PC-3 (cell line): ENCODE results near the gene RBFOX2. TPM values are rescaled to one million over a fixed set of nuclear protein-coding genes. Genes with fewer than 3 reads are reported as not detected.

Source experiments
- ATAC-seq: fragments of 200-7000 bp; cut with Tn5 transposase; 2 replicates; pipeline ENCODE4 v1.9.1; 2020; ENCODE audit warnings: mild to moderate bottlenecking, moderate library complexity
- BruUV-seq: library from RNA; stranded (reverse); fragments of 400-500 nt; replicated peaks from 2 replicates; lab custom pipeline; 2021; lab: Mats Ljungman, UMichigan
- CTCF ChIA-PET: fragments of 300-600 bp; sonication (Branson Sonifier 250); formaldehyde crosslinking; loops from one replicate; lab custom pipeline; 2022; ENCODE audit warnings: antibody characterized with exemption; lab: Charles Lee
- POLR2A ChIA-PET: fragments of 300-600 bp; sonication (Branson Sonifier 250); formaldehyde crosslinking; loops from one replicate; lab custom pipeline; 2022; ENCODE audit warnings: antibody characterized with exemption; ENCODE audit not compliant: unreplicated experiment; lab: Charles Lee
- DNase-seq: peaks from one replicate; pipeline ENCODE4 v3.0.0-alpha.2; 2015
- H2AFZ ChIP-seq: fragments of 300-600 bp; sonication (generic); 2 replicates; pipeline ENCODE4 v1.6.0; 2016; ENCODE audit warnings: antibody characterized with exemption, low read length
- H3F3A ChIP-seq: fragments of 300-600 bp; sonication (generic); one replicate; pipeline ENCODE4 v1.6.0; 2017; ENCODE audit warnings: antibody characterized with exemption, low read length, control low read depth, mild to moderate bottlenecking; ENCODE audit not compliant: unreplicated experiment
- H3K27ac ChIP-seq: fragments of 300-600 bp; sonication (generic); 2 replicates; pipeline ENCODE4 v1.5.1; 2016; ENCODE audit warnings: mild to moderate bottlenecking, low read length
- H3K27me3 ChIP-seq: fragments of 300-600 bp; sonication (generic); 2 replicates; pipeline ENCODE4 v1.6.1; 2016; ENCODE audit warnings: low read length, mixed read lengths
- H3K36me3 ChIP-seq: fragments of 300-600 bp; sonication (generic); 2 replicates; pipeline ENCODE4 v1.6.1; 2016; ENCODE audit warnings: low read depth, mixed run types, low read length, mixed read lengths
- H3K4me1 ChIP-seq: fragments of 300-600 bp; sonication (generic); 2 replicates; pipeline ENCODE4 v1.5.1; 2016; ENCODE audit warnings: low read length; ENCODE audit not compliant: insufficient read depth
- H3K4me2 ChIP-seq: fragments of 300-600 bp; sonication (generic); 2 replicates; pipeline ENCODE4 v1.6.0; 2016; ENCODE audit warnings: low read length
- H3K4me3 ChIP-seq: fragments of 300-600 bp; sonication (generic); 2 replicates; pipeline ENCODE4 v1.5.1; 2016; ENCODE audit warnings: mild to moderate bottlenecking, low read length, mixed read lengths
- H3K79me2 ChIP-seq: fragments of 300-600 bp; sonication (generic); 2 replicates; pipeline ENCODE4 v1.6.1; 2017; ENCODE audit warnings: low read length, mixed read lengths
- H3K9ac ChIP-seq: fragments of 300-600 bp; sonication (generic); 2 replicates; pipeline ENCODE4 v1.6.0; 2016; ENCODE audit warnings: mild to moderate bottlenecking, low read length
- H3K9me2 ChIP-seq: fragments of 300-600 bp; sonication (generic); replicated peaks from 2 replicates; pipeline ENCODE4 v1.6.1; 2016; ENCODE audit warnings: mixed run types, low read length, mixed read lengths
- H3K9me3 ChIP-seq: fragments of 300-600 bp; sonication (generic); 2 replicates; pipeline ENCODE4 v1.6.1; 2016; ENCODE audit warnings: low read length, mixed read lengths
- H4K20me1 ChIP-seq: fragments of 300-600 bp; sonication (generic); 2 replicates; pipeline ENCODE4 v1.6.1; 2016; ENCODE audit warnings: low read length, mixed read lengths
- EZH2 ChIP-seq: fragments of 300-600 bp; sonication (generic); IDR thresholded peaks from one replicate; pipeline ENCODE4 v1.6.1; 2017; ENCODE audit warnings: antibody characterized with exemption, mild to moderate bottlenecking, low read length; ENCODE audit not compliant: unreplicated experiment
- EZH2phosphoT487 ChIP-seq: fragments of 300-600 bp; sonication (generic); IDR thresholded peaks from 2 replicates; pipeline ENCODE4 v1.6.1; 2018; ENCODE audit warnings: mild to moderate bottlenecking, antibody characterized with exemption, low read length, borderline replicate concordance
- intact Hi-C: fragments of 100-400 bp; cut with micrococcal nuclease; formaldehyde crosslinking; loops from 2 replicates; pipeline ENCODE4 v1.9.0; 2023
- total RNA-seq: library from RNA; depleted of rRNA; stranded (reverse); fragments of >200 nt; gene quantifications from 2 replicates; pipeline ENCODE4 v1.2.3, GENCODE V29; 2014
- TF ChIP-seq, protein P1 (sequence below): fragments of 300-600 bp; sonication (generic); conservative IDR thresholded peaks from 2 replicates; pipeline ENCODE4 v1.5.1; 2017; ENCODE audit warnings: antibody characterized with exemption, low read depth, mild to moderate bottlenecking, low read length

The RBFOX2 gene
- total RNA-seq, 1 experiment from 2014 or later, result 75.1 TPM

DNA sequence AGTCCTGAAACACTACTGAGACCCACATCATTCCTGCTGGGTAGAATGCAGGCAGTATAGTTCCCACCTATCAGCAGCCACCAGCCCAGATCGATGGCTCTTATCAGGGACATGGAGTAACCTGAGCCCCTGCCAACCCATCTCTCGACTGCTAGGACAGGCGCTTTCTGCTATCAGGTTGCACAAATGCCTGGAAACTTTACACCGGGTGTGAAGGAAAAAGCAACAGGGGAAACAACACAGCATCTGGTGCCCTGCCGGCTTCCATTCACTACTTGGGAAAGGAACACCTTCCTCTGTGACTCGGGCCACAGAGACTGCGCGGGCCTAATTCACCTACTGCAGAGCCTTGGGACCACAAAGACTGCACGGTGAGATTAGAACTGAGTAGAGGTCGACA is 18.5 kb downstream of the RBFOX2 start:
- no TSS peak for BruUV-seq
- no peaks in the 10 kb centered on the region for H3K9me3 ChIP-seq
- no peaks in the 10 kb centered on the region for H3F3A ChIP-seq
- ATAC-seq, result no peak
- H2AFZ ChIP-seq, result no peak overlapping the region
- H4K20me1 ChIP-seq, result peaks cover 13% of the 10 kb centered on the region
- ChIA-PET POLR2A (no interaction called here), CTCF (no interaction called here)
- H3K79me2 ChIP-seq, result peaks cover 93% of the 10 kb centered on the region
- DNase-seq, result no peak
- H3K4me2 ChIP-seq, result no peak overlapping the region
- no peak overlapping the region for H3K4me3 ChIP-seq
- H3K4me1 ChIP-seq, result no peaks in the 10 kb centered on the region; the same call in 1 of the 2 replicates
- H3K36me3 ChIP-seq, result no peaks in the 10 kb centered on the region
- no peak overlapping the region for H3K9ac ChIP-seq
- H3K27ac ChIP-seq, result no peak overlapping the region
- H3K27me3 ChIP-seq, result no peaks in the 10 kb centered on the region
- no peaks in the 10 kb centered on the region for H3K9me2 ChIP-seq
- TF ChIP-seq, protein P1, sequence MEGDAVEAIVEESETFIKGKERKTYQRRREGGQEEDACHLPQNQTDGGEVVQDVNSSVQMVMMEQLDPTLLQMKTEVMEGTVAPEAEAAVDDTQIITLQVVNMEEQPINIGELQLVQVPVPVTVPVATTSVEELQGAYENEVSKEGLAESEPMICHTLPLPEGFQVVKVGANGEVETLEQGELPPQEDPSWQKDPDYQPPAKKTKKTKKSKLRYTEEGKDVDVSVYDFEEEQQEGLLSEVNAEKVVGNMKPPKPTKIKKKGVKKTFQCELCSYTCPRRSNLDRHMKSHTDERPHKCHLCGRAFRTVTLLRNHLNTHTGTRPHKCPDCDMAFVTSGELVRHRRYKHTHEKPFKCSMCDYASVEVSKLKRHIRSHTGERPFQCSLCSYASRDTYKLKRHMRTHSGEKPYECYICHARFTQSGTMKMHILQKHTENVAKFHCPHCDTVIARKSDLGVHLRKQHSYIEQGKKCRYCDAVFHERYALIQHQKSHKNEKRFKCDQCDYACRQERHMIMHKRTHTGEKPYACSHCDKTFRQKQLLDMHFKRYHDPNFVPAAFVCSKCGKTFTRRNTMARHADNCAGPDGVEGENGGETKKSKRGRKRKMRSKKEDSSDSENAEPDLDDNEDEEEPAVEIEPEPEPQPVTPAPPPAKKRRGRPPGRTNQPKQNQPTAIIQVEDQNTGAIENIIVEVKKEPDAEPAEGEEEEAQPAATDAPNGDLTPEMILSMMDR, result no peak
- no peak for TF ChIP-seq EZH2phosphoT487
- TF ChIP-seq EZH2, result no peak
- intact Hi-C loops, result no loop called here

DNA sequence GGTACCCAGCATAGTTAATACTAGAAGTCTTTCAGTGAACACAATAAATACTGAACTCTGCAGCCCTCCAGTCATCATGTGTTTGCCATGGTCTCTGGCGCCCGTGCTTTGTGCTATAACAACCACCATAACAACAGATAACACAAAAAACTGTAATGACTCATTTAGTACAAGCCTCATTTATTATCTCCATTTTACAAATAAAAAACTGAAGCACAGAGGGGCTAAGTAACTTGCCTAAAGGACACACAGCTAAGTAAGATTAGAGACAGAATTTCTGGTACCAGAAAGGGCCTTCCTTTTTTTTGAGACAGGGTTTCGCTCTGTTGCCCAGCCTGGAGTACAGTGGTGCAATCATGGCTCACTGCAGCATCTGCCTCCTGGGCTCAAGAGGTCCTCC is 19.5 kb downstream of the RBFOX2 start:
- CTCF ChIA-PET, result no interaction called here
- no peaks in the 10 kb centered on the region for H3K9me3 ChIP-seq
- ATAC-seq (no peak), DNase-seq (no peak)
- BruUV-seq, result no TSS peak
- POLR2A ChIA-PET, result no interaction called here
- TF ChIP-seq EZH2 (no peak), EZH2phosphoT487 (no peak)
- TF ChIP-seq, protein P1, result no peak
- H3K27ac ChIP-seq, result no peak overlapping the region
- H3K9me2 ChIP-seq, result no peaks in the 10 kb centered on the region
- intact Hi-C loops, result no loop called here
- no peak overlapping the region for H3K4me3 ChIP-seq
- H3F3A ChIP-seq, result no peaks in the 10 kb centered on the region
- no peak overlapping the region for H3K4me2 ChIP-seq
- H3K9ac ChIP-seq, result no peak overlapping the region
- H2AFZ ChIP-seq, result no peak overlapping the region
- no peaks in the 10 kb centered on the region; the same call in 1 of the 2 replicates for H3K4me1 ChIP-seq
- no peaks in the 10 kb centered on the region for H3K36me3 ChIP-seq
- no peaks in the 10 kb centered on the region for H3K27me3 ChIP-seq
- peaks cover 92% of the 10 kb centered on the region for H3K79me2 ChIP-seq
- H4K20me1 ChIP-seq, result peaks cover 6% of the 10 kb centered on the region; the same call in 1 of the 2 replicates

DNA sequence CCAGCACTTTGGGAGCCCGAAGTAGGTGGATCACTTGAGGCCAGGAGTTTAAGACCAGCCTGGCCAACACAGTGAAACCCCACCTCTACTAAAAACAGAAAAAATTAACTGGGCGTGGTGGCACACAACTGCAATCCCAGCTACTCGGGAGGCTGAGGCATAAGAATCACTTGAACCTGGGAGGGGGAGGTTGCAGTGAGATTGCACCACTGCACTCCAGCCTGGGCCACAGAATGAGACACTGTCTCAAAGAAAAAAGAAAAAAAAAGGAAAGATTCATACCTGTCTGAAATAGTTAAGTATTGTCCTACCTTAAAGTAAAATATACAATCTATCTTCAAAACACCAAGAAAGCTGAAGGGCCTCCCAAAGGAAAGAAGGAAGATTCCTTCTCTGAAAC is 20.1 kb downstream of the RBFOX2 start:
- BruUV-seq, result no TSS peak
- intact Hi-C loops, result no loop called here
- DNase-seq, result no peak
- Histone ChIP-seq H3K9me2 (no peaks in the 10 kb centered on the region), H3K4me3 (no peak overlapping the region), H3K36me3 (no peaks in the 10 kb centered on the region), H3K4me1 (no peaks in the 10 kb centered on the region; the same call in 1 of the 2 replicates), H3K9me3 (no peaks in the 10 kb centered on the region), H3K27ac (no peak overlapping the region), H3F3A (no peaks in the 10 kb centered on the region), H3K4me2 (no peak overlapping the region), H3K27me3 (no peaks in the 10 kb centered on the region), H2AFZ (no peak overlapping the region), H4K20me1 (peaks cover 6% of the 10 kb centered on the region; the same call in 1 of the 2 replicates), H3K9ac (no peak overlapping the region), H3K79me2 (peaks cover 92% of the 10 kb centered on the region)
- ChIA-PET POLR2A (no interaction called here), CTCF (no interaction called here)
- TF ChIP-seq EZH2phosphoT487, result no peak
- TF ChIP-seq, protein P1, result no peak
- no peak for TF ChIP-seq EZH2
- no peak for ATAC-seq
